CD8-positive, alpha-beta memory T cell (primary cell): ENCODE measurements around the gene ASAP2. TPM values are rescaled to one million over a fixed set of nuclear protein-coding genes. Genes with fewer than 3 reads are reported as not detected.

Source experiments
- CTCF ChIA-PET: fragments of 350-600 bp; sonication (Branson Sonifier 250); formaldehyde crosslinking; loops from one replicate; lab custom pipeline; 2021; ENCODE audit warnings: antibody characterized with exemption; lab: Charles Lee
- POLR2A ChIA-PET: fragments of 350-600 bp; sonication (Branson Sonifier 250); formaldehyde crosslinking; loops from one replicate; lab custom pipeline; 2021; ENCODE audit warnings: antibody characterized with exemption; lab: Charles Lee
- DNase-seq, 5 donors: peaks; one replicate each; pipeline versions ENCODE4 v3.0.0 to v3.0.0-alpha.2; 2020 to 2022; ENCODE audit warnings: mixed read lengths in 1 of 5
- H3K27ac ChIP-seq: one replicate; pipeline ENCODE4 v1.7.0; 2013; ENCODE audit warnings: low read depth, mild to moderate bottlenecking, low read length, moderate library complexity
- H3K27me3 ChIP-seq: 2 replicates; pipeline ENCODE4 v1.7.0; 2013; ENCODE audit warnings: low read length, mild to moderate bottlenecking; ENCODE audit not compliant: insufficient read depth, poor library complexity, severe bottlenecking
- H3K36me3 ChIP-seq: 2 replicates; pipeline ENCODE4 v1.7.0; 2013; ENCODE audit warnings: mild to moderate bottlenecking, low read length, moderate library complexity; ENCODE audit not compliant: insufficient read depth
- H3K4me1 ChIP-seq: 2 replicates; pipeline ENCODE4 v1.7.0; 2013; ENCODE audit warnings: mild to moderate bottlenecking, low read length, moderate library complexity; ENCODE audit not compliant: insufficient read depth
- H3K4me3 ChIP-seq: 2 replicates; pipeline ENCODE4 v1.7.0; 2013; ENCODE audit warnings: mild to moderate bottlenecking, low read length
- H3K9me3 ChIP-seq: 2 replicates; pipeline ENCODE4 v1.7.0; 2013; ENCODE audit warnings: mild to moderate bottlenecking, low read length
- H3K27ac Mint-ChIP-seq, 8 donors: one replicate each; pipeline ENCODE4 v1.8.0; 2020 to 2021; ENCODE audit warnings: mixed read lengths in 8 of 8, mild to moderate bottlenecking in 6 of 8, inconsistent platforms in 3 of 8, moderate library complexity in 3 of 8
- H3K27me3 Mint-ChIP-seq, 2 donors: one replicate each; pipeline ENCODE4 v1.8.0; 2020 to 2021; ENCODE audit warnings: mixed read lengths in 2 of 2, mild to moderate bottlenecking in 1 of 2, moderate library complexity in 1 of 2
- H3K36me3 Mint-ChIP-seq, 3 donors: one replicate each; pipeline ENCODE4 v1.8.0; 2020 to 2021; ENCODE audit warnings: mixed read lengths in 3 of 3, inconsistent platforms in 1 of 3, mild to moderate bottlenecking in 1 of 3
- H3K4me1 Mint-ChIP-seq, 3 donors: one replicate each; pipeline ENCODE4 v1.8.0; 2020 to 2021; ENCODE audit warnings: mixed read lengths in 3 of 3, inconsistent platforms in 1 of 3, mild to moderate bottlenecking in 1 of 3
- H3K4me3 Mint-ChIP-seq, 7 donors: one replicate each; pipeline ENCODE4 v1.8.0; 2020 to 2021; ENCODE audit warnings: mixed read lengths in 7 of 7, mild to moderate bottlenecking in 6 of 7, moderate library complexity in 4 of 7, inconsistent platforms in 2 of 7
- H3K9me3 Mint-ChIP-seq, 5 donors: one replicate each; pipeline ENCODE4 v1.8.0; 2020 to 2022; ENCODE audit warnings: mixed read lengths in 5 of 5, mild to moderate bottlenecking in 3 of 5, moderate library complexity in 2 of 5, inconsistent platforms in 1 of 5
- polyA plus RNA-seq: library from polyadenylated mRNA; unstranded; fragments of 300-500 nt; fragmentation: Illumina TruSeq; gene quantifications from one replicate; pipeline ENCODE4 v1.2.3, GENCODE V29; 2021
- total RNA-seq, 2 experiments: library from RNA; stranded (reverse); gene quantifications; one replicate each; pipeline ENCODE4 v1.2.3, GENCODE V29; 2021

The ASAP2 gene
- total and polyA plus RNA-seq, 3 experiments from 2014 or later = 0.15 to 0.38 TPM; not detected in 1

- H3K36me3 ChIP-seq = peaks cover 19% of the 10 kb centered on the region
- POLR2A ChIA-PET = no interaction called here
- peak overlapping the region in 2 of 8 donors; percentile 18 to 40 for H3K27ac Mint-ChIP-seq
Measured at GRCh38 chr2:9428965-9429577, 222.5 kb downstream of the ASAP2 start.

GRCh38 chr2:9430316-9431293 is 224.0 kb downstream of the ASAP2 start:
- Mint-ChIP-seq H3K9me3 (no peaks in the 10 kb centered on the region), H3K4me3 (no peak overlapping the region), H3K4me1 (peaks cover 0 to 4% (median 2%) of the 10 kb centered on the region in 3 donors), H3K27ac (peak overlapping the region in 1 of 8 donors; percentile 2), H3K36me3 (peaks cover 11 to 59% (median 26%) of the 10 kb centered on the region in 3 donors), H3K27me3 (no peaks in the 10 kb centered on the region)
- DNase-seq = no peak
- Histone ChIP-seq H3K36me3 (peaks cover 19% of the 10 kb centered on the region), H3K27me3 (no peaks in the 10 kb centered on the region), H3K4me1 (no peaks in the 10 kb centered on the region), H3K9me3 (no peaks in the 10 kb centered on the region), H3K27ac (no peak overlapping the region), H3K4me3 (no peak overlapping the region)
- ChIA-PET POLR2A (no interaction called here), CTCF (no interaction called here)

More at GRCh38 chr2:9428965-9429577, 222.5 kb downstream of the ASAP2 start:
- H3K27me3 Mint-ChIP-seq = no peaks in the 10 kb centered on the region
- peaks cover 7 to 48% (median 19%) of the 10 kb centered on the region in 3 donors for H3K36me3 Mint-ChIP-seq
- peaks cover 0 to 4% (median 2%) of the 10 kb centered on the region in 3 donors for H3K4me1 Mint-ChIP-seq
- H3K4me1 ChIP-seq = peaks cover 8% of the 10 kb centered on the region
- no peak overlapping the region for H3K4me3 ChIP-seq
- H3K4me3 Mint-ChIP-seq = no peak overlapping the region
- H3K27ac ChIP-seq = no peak overlapping the region
- CTCF ChIA-PET = no interaction called here
- no peaks in the 10 kb centered on the region for H3K27me3 ChIP-seq
- no peaks in the 10 kb centered on the region for H3K9me3 ChIP-seq
- DNase-seq = no peak
- no peaks in the 10 kb centered on the region for H3K9me3 Mint-ChIP-seq

GRCh38 chr2:9434489-9434888 is 227.9 kb downstream of the ASAP2 start:
- ChIA-PET POLR2A (no interaction called here), CTCF (no interaction called here)
- no peaks in the 10 kb centered on the region for H3K27me3 Mint-ChIP-seq
- Histone ChIP-seq H3K27me3 (no peaks in the 10 kb centered on the region), H3K4me1 (no peaks in the 10 kb centered on the region), H3K9me3 (no peaks in the 10 kb centered on the region), H3K36me3 (peaks cover 28% of the 10 kb centered on the region), H3K4me3 (no peak overlapping the region), H3K27ac (no peak overlapping the region)
- DNase-seq = no peak
- H3K36me3 Mint-ChIP-seq = peaks cover 21 to 82% (median 36%) of the 10 kb centered on the region in 3 donors
- no peak overlapping the region for H3K4me3 Mint-ChIP-seq
- H3K9me3 Mint-ChIP-seq = no peaks in the 10 kb centered on the region
- H3K27ac Mint-ChIP-seq = peak overlapping the region in 2 of 8 donors; percentile 36 to 61
- H3K4me1 Mint-ChIP-seq = no peaks in the 10 kb centered on the region

GRCh38 chr2:9439536-9439935 is 232.9 kb downstream of the ASAP2 start:
- no peak for DNase-seq
- H3K9me3 ChIP-seq = no peaks in the 10 kb centered on the region
- H3K36me3 ChIP-seq = peaks cover 20% of the 10 kb centered on the region
- ChIA-PET POLR2A (no interaction called here), CTCF (no interaction called here)
- no peak overlapping the region for H3K27ac Mint-ChIP-seq
- H3K36me3 Mint-ChIP-seq = peaks cover 23 to 77% (median 32%) of the 10 kb centered on the region in 3 donors
- no peaks in the 10 kb centered on the region for H3K27me3 ChIP-seq
- H3K4me3 Mint-ChIP-seq = no peak overlapping the region
- H3K9me3 Mint-ChIP-seq = peaks cover 0 to 1% (median 0%) of the 10 kb centered on the region in 5 donors
- H3K4me3 ChIP-seq = no peak overlapping the region
- H3K4me1 ChIP-seq = no peaks in the 10 kb centered on the region
- H3K4me1 Mint-ChIP-seq = peaks cover 0 to 9% (median 8%) of the 10 kb centered on the region in 3 donors
- no peaks in the 10 kb centered on the region for H3K27me3 Mint-ChIP-seq
- no peak overlapping the region for H3K27ac ChIP-seq

- Histone ChIP-seq H3K4me3 (no peak overlapping the region), H3K36me3 (peaks cover 20% of the 10 kb centered on the region), H3K27ac (no peak overlapping the region), H3K27me3 (no peaks in the 10 kb centered on the region), H3K9me3 (no peaks in the 10 kb centered on the region), H3K4me1 (no peaks in the 10 kb centered on the region)
- POLR2A ChIA-PET = no interaction called here
- H3K4me1 Mint-ChIP-seq = peaks cover 0 to 15% (median 14%) of the 10 kb centered on the region in 3 donors
- no peaks in the 10 kb centered on the region for H3K27me3 Mint-ChIP-seq
- H3K4me3 Mint-ChIP-seq = no peak overlapping the region
- H3K9me3 Mint-ChIP-seq = peaks cover 0 to 2% (median 0%) of the 10 kb centered on the region in 5 donors
- H3K36me3 Mint-ChIP-seq = peaks cover 21 to 77% (median 29%) of the 10 kb centered on the region in 3 donors
- CTCF ChIA-PET = no interaction called here
- no peak for DNase-seq
- H3K27ac Mint-ChIP-seq = no peak overlapping the region
Measured at GRCh38 chr2:9440058-9440727, 233.6 kb downstream of the ASAP2 start.

- DNase-seq = no peak
- H3K9me3 Mint-ChIP-seq = peaks cover 0 to 2% (median 0%) of the 10 kb centered on the region in 5 donors
- no peak overlapping the region for H3K4me3 ChIP-seq
- no peak overlapping the region for H3K4me3 Mint-ChIP-seq
- CTCF ChIA-PET = no interaction called here
- peaks cover 0 to 21% (median 20%) of the 10 kb centered on the region in 3 donors for H3K4me1 Mint-ChIP-seq
- no peaks in the 10 kb centered on the region for H3K27me3 Mint-ChIP-seq
- H3K27ac ChIP-seq = no peak overlapping the region
- H3K9me3 ChIP-seq = no peaks in the 10 kb centered on the region
- peaks cover 20% of the 10 kb centered on the region for H3K36me3 ChIP-seq
- H3K27me3 ChIP-seq = no peaks in the 10 kb centered on the region
- peaks cover 21 to 80% (median 27%) of the 10 kb centered on the region in 3 donors for H3K36me3 Mint-ChIP-seq
- POLR2A ChIA-PET = no interaction called here
- H3K4me1 ChIP-seq = no peaks in the 10 kb centered on the region
- no peak overlapping the region for H3K27ac Mint-ChIP-seq
Measured at GRCh38 chr2:9441556-9441955, 234.9 kb downstream of the ASAP2 start.

- no peak overlapping the region for H3K27ac ChIP-seq
- peaks cover 10% of the 10 kb centered on the region for H3K36me3 ChIP-seq
- Mint-ChIP-seq H3K4me3 (no peak overlapping the region), H3K27ac (peak overlapping the region in 3 of 8 donors; percentile 27 to 91 (median 51)), H3K27me3 (no peaks in the 10 kb centered on the region), H3K4me1 (peaks cover 0 to 21% (median 20%) of the 10 kb centered on the region in 3 donors), H3K36me3 (peaks cover 11 to 76% (median 25%) of the 10 kb centered on the region in 3 donors), H3K9me3 (peaks cover 0 to 2% (median 0%) of the 10 kb centered on the region in 5 donors)
- ChIA-PET CTCF (no interaction called here), POLR2A (no interaction called here)
- no peak overlapping the region for H3K4me3 ChIP-seq
- H3K9me3 ChIP-seq = no peaks in the 10 kb centered on the region
- DNase-seq = no peak
- H3K4me1 ChIP-seq = no peaks in the 10 kb centered on the region
- H3K27me3 ChIP-seq = no peaks in the 10 kb centered on the region
Measured at GRCh38 chr2:9443526-9443925, 236.9 kb downstream of the ASAP2 start.
